HepG2 (cell line): ENCODE data around the gene SRD5A3. TPM values are rescaled to one million over a fixed set of nuclear protein-coding genes. Genes with fewer than 3 reads are reported as not detected.

Experiments
- ATAC-seq: fragments of 200-7000 bp; cut with Tn5 transposase; 3 replicates; pipeline ENCODE4 v1.9.1; 2020; ENCODE audit warnings: mild to moderate bottlenecking, moderate library complexity
- BruUV-seq: library from RNA; stranded (reverse); fragments of 400-500 nt; replicated peaks from 2 replicates; lab custom pipeline; 2021; lab: Mats Ljungman, UMichigan
- CTCF ChIA-PET: fragments of 300-600 bp; formaldehyde crosslinking; extraction: SDS; loops from one replicate; lab custom pipeline; 2021; ENCODE audit warnings: low total read pairs, inconsistent platforms, low intra/inter-chr PET ratio; lab: Yijun Ruan, JAX
- POLR2A ChIA-PET: fragments of 350-600 bp; sonication (Branson Sonifier 250); formaldehyde crosslinking; loops from one replicate; lab custom pipeline; 2020; ENCODE audit warnings: antibody characterized with exemption, inconsistent platforms; lab: Yijun Ruan, JAX
- DNase-seq: peaks from one replicate; pipeline ENCODE4 v3.0.0-alpha.2; 2015; ENCODE audit warnings: low spot score
- FAIRE-seq: peaks from 3 replicates; lab custom pipeline; 2011; peaks lifted over from hg19 to GRCh38; lab: Jason Lieb, UNC
- H2AFZ ChIP-seq: one replicate; pipeline ENCODE4 v1.6.1; 2011; ENCODE audit warnings: low read length, inconsistent platforms
- H3K27ac ChIP-seq: fragments of 300-600 bp; 3 replicates; pipeline ENCODE4 v1.8.0; 2011; ENCODE audit warnings: mixed run types, mild to moderate bottlenecking, mixed read lengths, low read length, inconsistent platforms; ENCODE audit not compliant: insufficient read depth; ENCODE audit errors: extremely low read length
- H3K27me3 ChIP-seq, 2 experiments: fragments of 200-600 bp in 1 of 2; 2 replicates in 1 of 2; 3 replicates in 1 of 2; pipeline versions ENCODE4 v1.6.0 to v1.8.0; 2011; ENCODE audit warnings: low read length in 2 of 2, mild to moderate bottlenecking in 2 of 2, moderate library complexity in 2 of 2, inconsistent platforms in 1 of 2; ENCODE audit not compliant: insufficient read depth in 2 of 2, control insufficient read depth in 1 of 2
- H3K36me3 ChIP-seq, 2 experiments: fragments of 200-600 bp in 1 of 2; replicated peaks in 1 of 2; 2 replicates in 1 of 2; 3 replicates in 1 of 2; pipeline versions ENCODE4 v1.5.1 to v1.8.0; 2011; ENCODE audit warnings: low read length in 2 of 2, inconsistent platforms in 1 of 2; ENCODE audit not compliant: insufficient read depth in 2 of 2, control insufficient read depth in 1 of 2
- H3K4me1 ChIP-seq: 2 replicates; pipeline ENCODE4 v1.5.1; 2012; ENCODE audit warnings: low read length, inconsistent platforms; ENCODE audit not compliant: insufficient read depth
- H3K4me2 ChIP-seq: 2 replicates; pipeline ENCODE4 v1.6.0; 2011; ENCODE audit warnings: low read depth, low read length, inconsistent platforms
- H3K4me3 ChIP-seq, 3 experiments: fragments of 200-600 bp in 1 of 3; sonication (generic), shearing (Covaris generic) in 1 of 3; replicated peaks in 1 of 3; 2 replicates each; pipeline ENCODE4 v1.5.1; 2011 to 2016; ENCODE audit warnings: low read length in 3 of 3, inconsistent platforms in 2 of 3, low read depth in 2 of 3, mild to moderate bottlenecking in 2 of 3, control low read depth in 1 of 3, mixed read lengths in 1 of 3; ENCODE audit not compliant: insufficient read depth in 1 of 3
- H3K79me2 ChIP-seq: one replicate; pipeline ENCODE4 v1.6.1; 2011; ENCODE audit warnings: low read length, inconsistent platforms; ENCODE audit not compliant: insufficient read depth
- H3K9ac ChIP-seq: 2 replicates; pipeline ENCODE4 v1.6.0; 2011; ENCODE audit warnings: mild to moderate bottlenecking, low read depth, low read length, inconsistent platforms; ENCODE audit not compliant: insufficient read depth
- H3K9me3 ChIP-seq: 2 replicates; pipeline ENCODE4 v1.5.1; 2012; ENCODE audit warnings: mild to moderate bottlenecking, low read length
- H4K20me1 ChIP-seq: 2 replicates; pipeline ENCODE4 v1.6.0; 2011; ENCODE audit warnings: inconsistent platforms, mild to moderate bottlenecking, low read length, moderate library complexity; ENCODE audit not compliant: insufficient read depth
- ATF7 ChIP-seq, 2 experiments: fragments of 450-650 bp in 1 of 2; sonication (generic) in 1 of 2; formaldehyde crosslinking in 1 of 2; IDR thresholded peaks; 2 replicates each; pipeline versions ENCODE4 v1.4.0 to v1.6.1; 2016 to 2020; ENCODE audit warnings: antibody characterized with exemption in 1 of 2, mild to moderate bottlenecking in 1 of 2, missing genetic modification reagents in 1 of 2
- CENPX ChIP-seq: sonication (generic); formaldehyde crosslinking; IDR thresholded peaks from 2 replicates; pipeline ENCODE4 v1.9.0; 2021; ENCODE audit warnings: mild to moderate bottlenecking, missing genetic modification reagents, moderate library complexity
- GABPB1 ChIP-seq: IDR thresholded peaks from 2 replicates; pipeline ENCODE4 v1.6.1; 2016; ENCODE audit warnings: mild to moderate bottlenecking, missing genetic modification reagents, moderate library complexity, missing compliant biosample characterization
- HCFC1 ChIP-seq: fragments of 150-350 bp; IDR thresholded peaks from 2 replicates; pipeline ENCODE4 v1.6.1; 2014; ENCODE audit warnings: low read depth, low read length
- HIVEP1 ChIP-seq: sonication (generic); formaldehyde crosslinking; IDR thresholded peaks from 2 replicates; pipeline ENCODE4 v1.4.0; 2020; ENCODE audit warnings: mild to moderate bottlenecking, missing genetic modification reagents
- HNF1A ChIP-seq, 2 experiments: sonication (generic) in 1 of 2; formaldehyde crosslinking in 1 of 2; IDR thresholded peaks; 2 replicates each; pipeline versions ENCODE4 v1.4.0 to v1.6.1; 2016 to 2020; ENCODE audit warnings: borderline replicate concordance in 1 of 2, low read depth in 1 of 2, mild to moderate bottlenecking in 1 of 2, missing genetic modification reagents in 1 of 2
- SOX6 ChIP-seq, 2 experiments: fragments of 450-650 bp in 1 of 2; sonication (generic) in 1 of 2; formaldehyde crosslinking in 1 of 2; IDR thresholded peaks; 2 replicates each; pipeline versions ENCODE4 v1.4.0 to v1.6.1; 2017 to 2020; ENCODE audit warnings: antibody characterized with exemption in 1 of 2, mild to moderate bottlenecking in 1 of 2, missing genetic modification reagents in 1 of 2
- U2AF2 ChIP-seq: fragments of 200-400 bp; formaldehyde crosslinking; IDR thresholded peaks from 2 replicates; pipeline ENCODE4 v1.6.1; 2017; ENCODE audit warnings: low read depth, mild to moderate bottlenecking, low read length
- WIZ ChIP-seq: sonication (generic); formaldehyde crosslinking; IDR thresholded peaks from 2 replicates; pipeline ENCODE4 v1.5.1; 2020; ENCODE audit warnings: mild to moderate bottlenecking, missing genetic modification reagents
- ZFP82 ChIP-seq: sonication (generic); formaldehyde crosslinking; IDR thresholded peaks from 2 replicates; pipeline ENCODE4 v1.5.1; 2020; ENCODE audit warnings: mild to moderate bottlenecking, missing genetic modification reagents, borderline replicate concordance
- ZMYM2 ChIP-seq: sonication (generic); formaldehyde crosslinking; IDR thresholded peaks from 2 replicates; pipeline ENCODE4 v1.8.0; 2022; ENCODE audit warnings: mild to moderate bottlenecking, missing genetic modification reagents
- ZNF12 ChIP-seq: sonication (generic); formaldehyde crosslinking; IDR thresholded peaks from 2 replicates; pipeline ENCODE4 v1.5.0; 2020; ENCODE audit warnings: missing genetic modification reagents
- ZNF251 ChIP-seq: sonication (generic); formaldehyde crosslinking; IDR thresholded peaks from 2 replicates; pipeline ENCODE4 v1.9.0; 2021; ENCODE audit warnings: mild to moderate bottlenecking, missing genetic modification reagents
- ZNF331 ChIP-seq: sonication (generic); formaldehyde crosslinking; IDR thresholded peaks from 2 replicates; pipeline ENCODE4 v1.4.0; 2020; ENCODE audit warnings: missing genetic modification reagents
- ZNF33B ChIP-seq: sonication (generic); formaldehyde crosslinking; IDR thresholded peaks from 2 replicates; pipeline ENCODE4 v1.5.1; 2020; ENCODE audit warnings: mild to moderate bottlenecking, missing genetic modification reagents
- ZNF382 ChIP-seq: sonication (generic); formaldehyde crosslinking; IDR thresholded peaks from 2 replicates; pipeline ENCODE4 v1.5.0; 2020; ENCODE audit warnings: missing genetic modification reagents, mild to moderate bottlenecking, borderline replicate concordance
- ZNF414 ChIP-seq: sonication (generic); formaldehyde crosslinking; IDR thresholded peaks from 2 replicates; pipeline ENCODE4 v1.5.0; 2020; ENCODE audit warnings: missing genetic modification reagents
- ZNF484 ChIP-seq: sonication (generic); formaldehyde crosslinking; IDR thresholded peaks from 2 replicates; pipeline ENCODE4 v1.5.1; 2020; ENCODE audit warnings: mild to moderate bottlenecking, low read depth, missing genetic modification reagents, borderline replicate concordance
- ZNF558 ChIP-seq: sonication (generic); formaldehyde crosslinking; IDR thresholded peaks from 2 replicates; pipeline ENCODE4 v1.9.0; 2022; ENCODE audit warnings: mild to moderate bottlenecking, missing genetic modification reagents, borderline replicate concordance
- WGBS: methylation state at CpG from one replicate; pipeline ENCODE4 v1.1.6; 2017; ENCODE audit warnings: low lambda C conversion rate; 5-methylcytosine and 5-hydroxymethylcytosine counted together
- in situ Hi-C: cut with HindIII; loops from 2 replicates; pipeline ENCODE4 v1.10.0; 2017; ENCODE audit warnings: low pct_unique_long_range_greater_than_20kb; ENCODE audit not compliant: extremely low pct_ligation_motif_present
- intact Hi-C: fragments of 100-400 bp; cut with micrococcal nuclease; formaldehyde crosslinking; loops from one replicate; pipeline ENCODE4 v1.10.0; 2022; ENCODE audit not compliant: unreplicated experiment
- polyA plus RNA-seq, 8 experiments: library from polyadenylated mRNA; depleted of rRNA in 3 of 8; stranded (reverse) in 7 of 8; unstranded in 1 of 8; fragments of >200 nt; fragmentation: Illumina TruSeq in 4 of 8; extraction: Trizol in 4 of 8; gene quantifications; 2 replicates each; pipeline versions ENCODE4 v1.2.1 to v1.2.3, GENCODE V29; 2011 to 2016; ENCODE audit warnings: low read depth in 4 of 8, missing spikeins in 1 of 8, mixed read lengths in 1 of 8; ENCODE audit not compliant: insufficient read depth in 1 of 8
- total RNA-seq, 5 experiments: library from RNA; depleted of rRNA; stranded (reverse); fragments of >200 nt; fragmentation: Illumina TruSeq; extraction: Trizol; gene quantifications; 2 replicates each; pipeline ENCODE4 v1.2.3, GENCODE V29; 2016; ENCODE audit warnings: low read depth in 1 of 5

SRD5A3 gene
- total and polyA plus RNA-seq, 2 of the 13 experiments (the other 11 are each of a cell fraction or from before 2014, with no cell fraction given): 12.4 to 18.4 TPM

- DNase-seq (no peak), ATAC-seq (no peak), FAIRE-seq (no peak)
- POLR2A ChIA-PET: no interaction called here
- no peak overlapping the region for H3K27ac ChIP-seq
- no peak for TF ChIP-seq ZNF382
- no peak for TF ChIP-seq ZNF12 (CRISPR knock-in tag)
- no peak for TF ChIP-seq ZNF251 (CRISPR knock-in tag)
- no peak for TF ChIP-seq ATF7 (IDR thresholded peaks at IDR 0.05)
- no peak for TF ChIP-seq ATF7 (CRISPR knock-in tag; IDR thresholded peaks at IDR 0.05)
- no peak for TF ChIP-seq ZNF414 (CRISPR knock-in tag)
- TF ChIP-seq GABPB1 (CRISPR knock-in tag): no peak
- TF ChIP-seq ZNF558 (CRISPR knock-in tag): no peak
- TF ChIP-seq U2AF2: no peak
- TF ChIP-seq SOX6 (IDR thresholded peaks at IDR 0.05): no peak
- no peak for TF ChIP-seq SOX6 (CRISPR knock-in tag; IDR thresholded peaks at IDR 0.05)
- no peak for TF ChIP-seq CENPX (CRISPR knock-in tag)
- TF ChIP-seq ZMYM2 (CRISPR knock-in tag): no peak
- TF ChIP-seq ZNF331: no peak
- no peak for TF ChIP-seq HCFC1
- TF ChIP-seq WIZ (CRISPR knock-in tag): no peak
- no peak for TF ChIP-seq HIVEP1
- TF ChIP-seq ZNF33B (CRISPR knock-in tag): no peak
- TF ChIP-seq HNF1A (IDR thresholded peaks at IDR 0.05; ENCODE audit: low read depth): no peak
- no peak for TF ChIP-seq HNF1A (CRISPR knock-in tag; IDR thresholded peaks at IDR 0.05; ENCODE audit: borderline replicate concordance)
- no peak for TF ChIP-seq ZNF484 (CRISPR knock-in tag)
- TF ChIP-seq ZFP82 (CRISPR knock-in tag): no peak
- H3K36me3 ChIP-seq: no peaks in the 10 kb centered on the region
- H4K20me1 ChIP-seq: no peaks in the 10 kb centered on the region
- in situ Hi-C loops: no loop called here
- no peaks in the 10 kb centered on the region for H3K79me2 ChIP-seq
- H3K4me2 ChIP-seq: no peak overlapping the region
- WGBS: 93% methylated on average over 3 of the region's 3 CpGs
- H3K9ac ChIP-seq: no peak overlapping the region
- intact Hi-C loops: no loop called here
- H2AFZ ChIP-seq: no peak overlapping the region
- BruUV-seq: no TSS peak
- H3K4me1 ChIP-seq: peaks cover 34% of the 10 kb centered on the region
- H3K27me3 ChIP-seq: no peaks in the 10 kb centered on the region
- H3K4me3 ChIP-seq: no peak overlapping the region
- CTCF ChIA-PET: no interaction called here
- H3K9me3 ChIP-seq: no peaks in the 10 kb centered on the region
These were observed 2.4 kb downstream of the SRD5A3 start for GRCh38 chr4:55348466-55348865.
